Measurements from ENCODE around the gene UBXN10. TPM values are rescaled to one million over a fixed set of nuclear protein-coding genes. Genes with fewer than 3 reads are reported as not detected.
A peak's percentile ranks its signal among the peaks of the same experiment; 100 is the strongest.

The UBXN10 gene
- total and polyA plus RNA-seq, 12 donors, result 0.16 to 4.0 (median 1.5) TPM

GRCh38 chr1:20202166-20202565 is 16.3 kb downstream of the UBXN10 start:
- H3K4me1 ChIP-seq, result no peaks in the 10 kb centered on the region
- no peaks in the 10 kb centered on the region for H3K36me3 ChIP-seq
- no peaks in the 10 kb centered on the region for H3K9me3 ChIP-seq
- intact Hi-C loops (cut with DNase I), result loop anchor here in 1 of 10 donors (5.0 kb wide), 1 partner anchor 280 kb away; the partner anchor contains the start of gene PLA2G2E
- peaks cover 0 to 43% (median 8%) of the 10 kb centered on the region in 7 donors for H3K27me3 ChIP-seq
- ATAC-seq (no peak), DNase-seq (no peak)
- TF ChIP-seq CTCF (IDR thresholded peaks at IDR 0.05), result no peak
- H3K27ac ChIP-seq, result no peak overlapping the region
- 89% methylated on average over 5 of the region's 5 CpGs for WGBS, 2 donors
- no peak overlapping the region for H3K4me3 ChIP-seq

DNA sequence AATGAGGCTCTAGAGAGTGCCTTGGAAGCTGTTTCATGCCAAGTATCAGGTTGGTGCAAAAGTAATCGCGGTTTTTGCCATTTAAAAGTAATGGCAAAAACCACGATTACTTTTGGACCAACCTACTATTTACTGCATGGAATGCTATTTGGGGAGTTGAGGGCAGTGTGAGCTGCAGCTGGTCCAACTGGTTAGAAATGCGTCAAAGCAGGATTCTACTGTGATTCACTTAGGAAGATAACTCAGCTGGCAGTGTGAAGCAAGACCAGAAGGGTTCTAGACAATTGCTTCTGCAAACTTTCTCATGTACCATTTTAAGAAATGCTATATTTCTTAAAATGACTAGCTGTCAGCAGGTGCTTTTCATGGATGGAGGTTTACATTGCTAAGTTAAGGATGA is 21.6 kb downstream of the UBXN10 start:
- ATAC-seq (no peak), DNase-seq (no peak)
- no peak overlapping the region for H3K27ac ChIP-seq
- whole genome bisulfite sequencing, 2 donors, result 84 to 85% methylated on average over 4 of the region's 4 CpGs
- H3K9me3 ChIP-seq, result no peaks in the 10 kb centered on the region
- intact Hi-C loops (cut with DNase I), result no loop called here
- peaks cover 0 to 4% (median 2%) of the 10 kb centered on the region in 9 donors for H3K4me1 ChIP-seq
- TF ChIP-seq CTCF (IDR thresholded peaks at IDR 0.05), result no peak
- no peaks in the 10 kb centered on the region for H3K36me3 ChIP-seq
- H3K4me3 ChIP-seq, result no peak overlapping the region
- peaks cover 0 to 31% (median 25%) of the 10 kb centered on the region in 7 donors for H3K27me3 ChIP-seq

GRCh38 chr1:20209471-20209870 is 23.6 kb downstream of the UBXN10 start:
- no peak overlapping the region for H3K4me3 ChIP-seq
- intact Hi-C loops (cut with DNase I), result no loop called here
- peaks cover 0 to 11% (median 8%) of the 10 kb centered on the region in 9 donors for H3K4me1 ChIP-seq
- DNase-seq (no peak), ATAC-seq (no peak)
- H3K27me3 ChIP-seq, result peaks cover 0 to 45% (median 29%) of the 10 kb centered on the region in 7 donors
- no peak overlapping the region for H3K27ac ChIP-seq
- no peaks in the 10 kb centered on the region for H3K36me3 ChIP-seq
- no peak for TF ChIP-seq CTCF (IDR thresholded peaks at IDR 0.05)
- H3K9me3 ChIP-seq, result no peaks in the 10 kb centered on the region
- WGBS, 2 donors, result 74 to 75% methylated on average over 4 of the region's 4 CpGs

GRCh38 chr1:20210736-20211460 is 25.0 kb downstream of the UBXN10 start:
- no peak for TF ChIP-seq CTCF (IDR thresholded peaks at IDR 0.05)
- Histone ChIP-seq H3K36me3 (no peaks in the 10 kb centered on the region), H3K9me3 (no peaks in the 10 kb centered on the region), H3K27me3 (peaks cover 0 to 56% (median 37%) of the 10 kb centered on the region in 7 donors), H3K27ac (no peak overlapping the region), H3K4me3 (no peak overlapping the region), H3K4me1 (peaks cover 0 to 11% (median 8%) of the 10 kb centered on the region in 9 donors)
- intact Hi-C loops (cut with DNase I), result loop anchor here in 6 of 10 donors (5.0 to 10.0 kb wide), 5 partner anchors 154 to 281 kb away; no protein-coding TSS in a partner anchor
- no peak for DNase-seq
- WGBS, 2 donors, result 72 to 82% methylated on average over 10 of the region's 10 CpGs
- peak in 1 of 8 donors; percentile 28 for ATAC-seq

Measured in heart right ventricle (tissue), 16 donors.